ENCODE measurements around the gene FAM180A. TPM values are rescaled to one million over a fixed set of nuclear protein-coding genes. Genes with fewer than 3 reads are reported as not detected.

The FAM180A gene
- total RNA-seq, 1 experiment from 2014 or later = not detected

- ATAC-seq = no peak
Measured at GRCh38 chr7:135736586-135737305, 11.9 kb downstream of the FAM180A start.

GRCh38 chr7:135734343-135734689, 14.3 kb downstream of the FAM180A start:
- TF ChIP-seq CTCF (conservative IDR thresholded peaks at IDR 0.05; ENCODE audit: low read depth, low read length) = no peak
- no peak for TF ChIP-seq EZH2 (IDR thresholded peaks at IDR 0.05; ENCODE audit: low read length, unreplicated experiment)
- no peak for TF ChIP-seq EZH2phosphoT487 (IDR thresholded peaks at IDR 0.05; ENCODE audit: borderline replicate concordance, low read length)
- POLR2A ChIA-PET (ENCODE audit: unreplicated experiment) = no interaction called here
- Histone ChIP-seq H3K27me3 (ENCODE audit: low read length) (no peaks in the 10 kb centered on the region), H3K9me3 (ENCODE audit: low read length) (no peaks in the 10 kb centered on the region), H3F3A (ENCODE audit: low read length, unreplicated experiment) (no peaks in the 10 kb centered on the region), H2AFZ (ENCODE audit: low read length) (no peak overlapping the region), H4K20me1 (ENCODE audit: low read length) (no peaks in the 10 kb centered on the region), H3K9me2 (replicated peaks; ENCODE audit: low read length) (no peaks in the 10 kb centered on the region), H3K4me2 (ENCODE audit: low read length) (no peak overlapping the region), H3K9ac (ENCODE audit: low read length) (no peak overlapping the region), H3K79me2 (ENCODE audit: low read length) (no peaks in the 10 kb centered on the region), H3K36me3 (ENCODE audit: low read depth, low read length) (no peaks in the 10 kb centered on the region), H3K4me3 (ENCODE audit: low read length) (no peak overlapping the region), H3K27ac (ENCODE audit: low read length) (no peak overlapping the region), H3K4me1 (ENCODE audit: insufficient read depth, low read length) (no peaks in the 10 kb centered on the region)
- intact Hi-C loops (cut with micrococcal nuclease) = no loop called here
- no peak for DNase-seq
- CTCF ChIA-PET = no interaction called here
- BruUV-seq (replicated peaks) = no TSS peak
- no peak for ATAC-seq

More at GRCh38 chr7:135736586-135737305, 11.9 kb downstream of the FAM180A start:
- H3F3A ChIP-seq (ENCODE audit: low read length, unreplicated experiment) = no peaks in the 10 kb centered on the region
- H4K20me1 ChIP-seq (ENCODE audit: low read length) = no peaks in the 10 kb centered on the region
- no peak overlapping the region for H3K9ac ChIP-seq (ENCODE audit: low read length)
- no peak overlapping the region for H3K4me3 ChIP-seq (ENCODE audit: low read length)
- TF ChIP-seq EZH2phosphoT487 (IDR thresholded peaks at IDR 0.05; ENCODE audit: borderline replicate concordance, low read length) = no peak
- intact Hi-C loops (cut with micrococcal nuclease) = no loop called here
- H3K27me3 ChIP-seq (ENCODE audit: low read length) = no peaks in the 10 kb centered on the region
- no peaks in the 10 kb centered on the region for H3K9me3 ChIP-seq (ENCODE audit: low read length)
- H3K9me2 ChIP-seq (replicated peaks; ENCODE audit: low read length) = no peaks in the 10 kb centered on the region
- CTCF ChIA-PET = no interaction called here
- no peaks in the 10 kb centered on the region for H3K4me1 ChIP-seq (ENCODE audit: insufficient read depth, low read length)
- POLR2A ChIA-PET (ENCODE audit: unreplicated experiment) = no interaction called here
- no TSS peak for BruUV-seq (replicated peaks)
- no peaks in the 10 kb centered on the region for H3K79me2 ChIP-seq (ENCODE audit: low read length)
- H3K27ac ChIP-seq (ENCODE audit: low read length) = no peak overlapping the region
- H3K36me3 ChIP-seq (ENCODE audit: low read depth, low read length) = no peaks in the 10 kb centered on the region
- H3K4me2 ChIP-seq (ENCODE audit: low read length) = no peak overlapping the region
- no peak overlapping the region for H2AFZ ChIP-seq (ENCODE audit: low read length)
- no peak for DNase-seq

- TF ChIP-seq CTCF (conservative IDR thresholded peaks at IDR 0.05; ENCODE audit: low read depth, low read length) (no peak), EZH2 (IDR thresholded peaks at IDR 0.05; ENCODE audit: low read length, unreplicated experiment) (no peak), EZH2phosphoT487 (IDR thresholded peaks at IDR 0.05; ENCODE audit: borderline replicate concordance, low read length) (no peak)
- Histone ChIP-seq H2AFZ (ENCODE audit: low read length) (no peak overlapping the region), H3F3A (ENCODE audit: low read length, unreplicated experiment) (no peaks in the 10 kb centered on the region), H3K36me3 (ENCODE audit: low read depth, low read length) (no peaks in the 10 kb centered on the region), H3K79me2 (ENCODE audit: low read length) (no peaks in the 10 kb centered on the region), H3K27me3 (ENCODE audit: low read length) (no peaks in the 10 kb centered on the region), H3K4me3 (ENCODE audit: low read length) (no peak overlapping the region), H3K4me2 (ENCODE audit: low read length) (no peak overlapping the region), H4K20me1 (ENCODE audit: low read length) (no peaks in the 10 kb centered on the region), H3K9ac (ENCODE audit: low read length) (no peak overlapping the region), H3K4me1 (ENCODE audit: insufficient read depth, low read length) (no peaks in the 10 kb centered on the region), H3K27ac (ENCODE audit: low read length) (no peak overlapping the region), H3K9me2 (replicated peaks; ENCODE audit: low read length) (no peaks in the 10 kb centered on the region), H3K9me3 (ENCODE audit: low read length) (no peaks in the 10 kb centered on the region)
- ATAC-seq (no peak), DNase-seq (no peak)
- ChIA-PET POLR2A (ENCODE audit: unreplicated experiment) (no interaction called here), CTCF (no interaction called here)
- intact Hi-C loops (cut with micrococcal nuclease) = no loop called here
- no TSS peak for BruUV-seq (replicated peaks)
Measured at GRCh38 chr7:135733603-135734342, 14.8 kb downstream of the FAM180A start.

Data from PC-3 (cell line).